GM23338 (cell line): Measurements from ENCODE around the gene LCE5A. TPM values are rescaled to one million over a fixed set of nuclear protein-coding genes. Genes with fewer than 3 reads are reported as not detected.

Experiments
- ATAC-seq: fragments of 200-7000 bp; cut with Tn5 transposase; 3 replicates; pipeline ENCODE4 v1.9.1; 2020
- DNase-seq: peaks from one replicate; pipeline ENCODE4 v3.0.0-alpha.2; 2015; ENCODE audit warnings: low spot score
- H2AFZ ChIP-seq: fragments of 200-600 bp; sonication (generic); 2 replicates; pipeline ENCODE4 v1.8.0; 2016; ENCODE audit warnings: antibody characterized with exemption, mild to moderate bottlenecking, moderate library complexity
- H3F3A ChIP-seq: fragments of 200-600 bp; sonication (generic); replicated peaks from 2 replicates; pipeline ENCODE4 v1.8.0; 2017; ENCODE audit warnings: antibody characterized with exemption, mixed run types, low read depth
- H3K27ac ChIP-seq: fragments of 200-600 bp; sonication (generic); 2 replicates; pipeline ENCODE4 v1.6.1; 2016; ENCODE audit warnings: low read depth
- H3K27me3 ChIP-seq: fragments of 200-600 bp; sonication (generic); 2 replicates; pipeline ENCODE4 v1.8.0; 2016; ENCODE audit warnings: mild to moderate bottlenecking, mixed run types, moderate library complexity; ENCODE audit not compliant: insufficient read depth
- H3K36me3 ChIP-seq: fragments of 200-600 bp; sonication (generic); 2 replicates; pipeline ENCODE4 v1.8.0; 2016; ENCODE audit warnings: mild to moderate bottlenecking; ENCODE audit not compliant: insufficient read depth
- H3K4me1 ChIP-seq: fragments of 200-600 bp; sonication (generic); 2 replicates; pipeline ENCODE4 v1.8.0; 2016; ENCODE audit warnings: mild to moderate bottlenecking, moderate library complexity; ENCODE audit not compliant: insufficient read depth
- H3K4me2 ChIP-seq: fragments of 200-600 bp; sonication (generic); 2 replicates; pipeline ENCODE4 v1.7.1; 2017; ENCODE audit warnings: mixed run types
- H3K4me3 ChIP-seq: fragments of 200-600 bp; sonication (generic); 2 replicates; pipeline ENCODE4 v1.6.1; 2016; ENCODE audit warnings: mixed run types
- H3K79me2 ChIP-seq: fragments of 200-600 bp; sonication (generic); replicated peaks from 2 replicates; pipeline ENCODE4 v1.8.0; 2017; ENCODE audit warnings: mild to moderate bottlenecking; ENCODE audit not compliant: insufficient read depth
- H3K9me2 ChIP-seq: fragments of 200-600 bp; sonication (generic); 2 replicates; pipeline ENCODE4 v1.8.0; 2017; ENCODE audit not compliant: insufficient read depth
- H4K20me1 ChIP-seq: fragments of 200-600 bp; sonication (generic); replicated peaks from 2 replicates; pipeline ENCODE4 v1.8.0; 2017; ENCODE audit warnings: mild to moderate bottlenecking; ENCODE audit not compliant: insufficient read depth
- H3K27ac Mint-ChIP-seq: 2 replicates; pipeline ENCODE4 v1.8.0; 2020; ENCODE audit warnings: inconsistent platforms, mild to moderate bottlenecking, moderate library complexity, mixed read lengths
- H3K27me3 Mint-ChIP-seq: 3 replicates; pipeline ENCODE4 v1.8.0; 2022; ENCODE audit warnings: low read depth, mild to moderate bottlenecking, moderate library complexity, mixed read lengths, inconsistent platforms; ENCODE audit not compliant: insufficient read depth, poor library complexity
- H3K36me3 Mint-ChIP-seq: 3 replicates; pipeline ENCODE4 v1.8.0; 2021; ENCODE audit warnings: low read depth, mild to moderate bottlenecking, inconsistent platforms, moderate library complexity, mixed read lengths
- H3K4me1 Mint-ChIP-seq: 3 replicates; pipeline ENCODE4 v1.8.0; 2020; ENCODE audit warnings: mild to moderate bottlenecking, inconsistent platforms, mixed read lengths
- H3K4me3 Mint-ChIP-seq: 3 replicates; pipeline ENCODE4 v1.8.0; 2021; ENCODE audit warnings: moderate library complexity, mild to moderate bottlenecking, inconsistent platforms, mixed read lengths
- H3K9me3 Mint-ChIP-seq: 3 replicates; pipeline ENCODE4 v1.8.0; 2020; ENCODE audit warnings: moderate library complexity, mild to moderate bottlenecking, inconsistent platforms, mixed read lengths
- EZH2phosphoT487 ChIP-seq: fragments of 200-600 bp; sonication (generic); IDR thresholded peaks from one replicate; pipeline ENCODE4 v1.8.1; 2018; ENCODE audit warnings: antibody characterized with exemption; ENCODE audit not compliant: unreplicated experiment
- NANOG ChIP-seq: IDR thresholded peaks from 2 replicates; pipeline ENCODE4 v1.6.1; 2016; ENCODE audit warnings: antibody characterized with exemption, borderline replicate concordance
- STAT1 ChIP-seq: IDR thresholded peaks from one replicate; pipeline ENCODE4 v1.6.1; 2016; ENCODE audit warnings: antibody characterized with exemption; ENCODE audit not compliant: unreplicated experiment
- ZNF331 ChIP-seq: fragments of 250-450 bp; sonication (Bioruptor Pico); IDR thresholded peaks from 2 replicates; pipeline ENCODE4 v1.5.0; 2020; ENCODE audit warnings: low read depth, mild to moderate bottlenecking, moderate library complexity
- polyA plus RNA-seq: library from polyadenylated mRNA; unstranded; fragments of >200 nt; fragmentation: Nextera tagmentation; extraction: Ambion mirVana; gene quantifications from 2 replicates; pipeline ENCODE4 v1.2.1, GENCODE V29; 2016
- total RNA-seq: library from RNA; depleted of rRNA; stranded (reverse); fragments of >200 nt; shearing (Covaris generic); gene quantifications from 2 replicates; pipeline ENCODE4 v1.2.3, GENCODE V29; 2014
- TF ChIP-seq, protein P1 (sequence below), 2 experiments: fragments of 200-600 bp in 1 of 2; sonication (generic) in 1 of 2; conservative IDR thresholded peaks; 2 replicates each; pipeline versions ENCODE4 v1.5.1 to v1.6.1; 2016 to 2017; ENCODE audit warnings: antibody characterized with exemption in 2 of 2, low read depth in 2 of 2, mild to moderate bottlenecking in 2 of 2, moderate library complexity in 1 of 2
- TF ChIP-seq, protein P2 (sequence below): IDR thresholded peaks from one replicate; pipeline ENCODE4 v1.6.1; 2018; ENCODE audit warnings: antibody characterized with exemption; ENCODE audit not compliant: unreplicated experiment
- TF ChIP-seq, protein P3 (sequence below): fragments of 250-450 bp; sonication (Bioruptor Pico); IDR thresholded peaks from 2 replicates; pipeline ENCODE4 v1.5.0; 2020; ENCODE audit warnings: mild to moderate bottlenecking, moderate library complexity

Gene LCE5A
- total and polyA plus RNA-seq, 2 experiments from 2014 or later, result not detected

DNA sequence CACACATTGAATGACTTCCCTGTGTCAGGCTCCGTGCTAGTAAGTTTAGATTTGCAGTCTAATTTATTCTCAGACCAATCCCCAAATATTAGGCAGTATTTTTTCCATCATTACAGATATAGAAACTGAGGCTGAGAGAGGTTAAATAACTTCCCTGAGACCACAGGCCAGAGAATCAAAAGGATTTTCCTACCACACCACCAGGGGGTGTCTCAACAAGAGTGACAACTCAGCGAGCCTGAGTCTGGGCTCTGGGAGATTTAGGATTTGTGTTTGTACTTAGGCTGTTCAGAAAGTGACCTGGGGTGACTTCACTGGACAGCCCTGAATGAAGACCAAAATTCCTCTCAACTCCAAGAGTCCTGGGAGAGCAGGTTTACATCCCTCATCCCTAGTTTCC lies 13.3 kb upstream of the LCE5A start:
- Histone ChIP-seq H3K27ac (no peak overlapping the region), H3K27me3 (no peaks in the 10 kb centered on the region), H4K20me1 (no peaks in the 10 kb centered on the region), H3K9me2 (no peaks in the 10 kb centered on the region), H3K4me1 (no peaks in the 10 kb centered on the region), H3F3A (no peaks in the 10 kb centered on the region), H3K4me2 (no peak overlapping the region), H3K36me3 (no peaks in the 10 kb centered on the region), H3K79me2 (no peaks in the 10 kb centered on the region), H2AFZ (no peak overlapping the region), H3K4me3 (no peak overlapping the region)
- no peak overlapping the region for H3K4me3 Mint-ChIP-seq
- ATAC-seq, result peak; percentile 85
- peaks cover 4% of the 10 kb centered on the region for H3K27me3 Mint-ChIP-seq
- H3K36me3 Mint-ChIP-seq, result no peaks in the 10 kb centered on the region
- TF ChIP-seq, protein P1, sequence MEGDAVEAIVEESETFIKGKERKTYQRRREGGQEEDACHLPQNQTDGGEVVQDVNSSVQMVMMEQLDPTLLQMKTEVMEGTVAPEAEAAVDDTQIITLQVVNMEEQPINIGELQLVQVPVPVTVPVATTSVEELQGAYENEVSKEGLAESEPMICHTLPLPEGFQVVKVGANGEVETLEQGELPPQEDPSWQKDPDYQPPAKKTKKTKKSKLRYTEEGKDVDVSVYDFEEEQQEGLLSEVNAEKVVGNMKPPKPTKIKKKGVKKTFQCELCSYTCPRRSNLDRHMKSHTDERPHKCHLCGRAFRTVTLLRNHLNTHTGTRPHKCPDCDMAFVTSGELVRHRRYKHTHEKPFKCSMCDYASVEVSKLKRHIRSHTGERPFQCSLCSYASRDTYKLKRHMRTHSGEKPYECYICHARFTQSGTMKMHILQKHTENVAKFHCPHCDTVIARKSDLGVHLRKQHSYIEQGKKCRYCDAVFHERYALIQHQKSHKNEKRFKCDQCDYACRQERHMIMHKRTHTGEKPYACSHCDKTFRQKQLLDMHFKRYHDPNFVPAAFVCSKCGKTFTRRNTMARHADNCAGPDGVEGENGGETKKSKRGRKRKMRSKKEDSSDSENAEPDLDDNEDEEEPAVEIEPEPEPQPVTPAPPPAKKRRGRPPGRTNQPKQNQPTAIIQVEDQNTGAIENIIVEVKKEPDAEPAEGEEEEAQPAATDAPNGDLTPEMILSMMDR (conservative IDR thresholded peaks at IDR 0.05; ENCODE audit: low read depth in 2 of 2), result peak; percentile 64 to 68
- no peak for TF ChIP-seq EZH2phosphoT487
- H3K4me1 Mint-ChIP-seq, result no peaks in the 10 kb centered on the region
- DNase-seq, result peak; percentile 79
- H3K9me3 Mint-ChIP-seq, result peaks cover 2% of the 10 kb centered on the region; the same call in 1 of the 3 replicates
- no peak overlapping the region for H3K27ac Mint-ChIP-seq

DNA sequence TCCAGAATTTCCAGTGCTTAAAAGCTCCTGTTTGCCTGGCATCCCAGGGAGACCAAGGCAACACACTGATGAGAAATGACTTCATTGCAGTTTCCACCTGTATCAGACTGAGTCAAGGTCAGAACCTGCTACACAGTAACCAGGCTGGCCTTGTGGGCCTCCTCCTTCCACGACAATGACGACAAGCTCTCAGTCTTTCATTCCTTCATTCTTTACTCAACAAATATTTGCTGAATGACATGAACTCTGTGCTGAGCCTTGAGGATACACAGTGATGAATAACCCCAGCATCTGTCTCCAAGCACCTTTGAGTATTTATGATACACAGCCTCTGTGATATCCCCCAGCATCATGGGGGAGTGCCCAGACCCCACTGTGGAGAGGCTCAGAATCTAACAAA lies 8.9 kb upstream of the LCE5A start:
- no peaks in the 10 kb centered on the region for H3K36me3 Mint-ChIP-seq
- H3K27ac Mint-ChIP-seq, result no peak overlapping the region
- Histone ChIP-seq H4K20me1 (no peaks in the 10 kb centered on the region), H3K27me3 (no peaks in the 10 kb centered on the region), H3K4me1 (no peaks in the 10 kb centered on the region), H2AFZ (no peak overlapping the region), H3K36me3 (no peaks in the 10 kb centered on the region), H3K9me2 (no peaks in the 10 kb centered on the region), H3K4me2 (no peak overlapping the region), H3K79me2 (no peaks in the 10 kb centered on the region), H3K27ac (no peak overlapping the region), H3K4me3 (no peak overlapping the region), H3F3A (no peaks in the 10 kb centered on the region)
- H3K9me3 Mint-ChIP-seq, result no peaks in the 10 kb centered on the region
- H3K4me3 Mint-ChIP-seq, result no peak overlapping the region
- ATAC-seq, result no peak
- no peaks in the 10 kb centered on the region for H3K4me1 Mint-ChIP-seq
- no peaks in the 10 kb centered on the region for H3K27me3 Mint-ChIP-seq
- no peak for TF ChIP-seq NANOG
- TF ChIP-seq, protein P2, sequence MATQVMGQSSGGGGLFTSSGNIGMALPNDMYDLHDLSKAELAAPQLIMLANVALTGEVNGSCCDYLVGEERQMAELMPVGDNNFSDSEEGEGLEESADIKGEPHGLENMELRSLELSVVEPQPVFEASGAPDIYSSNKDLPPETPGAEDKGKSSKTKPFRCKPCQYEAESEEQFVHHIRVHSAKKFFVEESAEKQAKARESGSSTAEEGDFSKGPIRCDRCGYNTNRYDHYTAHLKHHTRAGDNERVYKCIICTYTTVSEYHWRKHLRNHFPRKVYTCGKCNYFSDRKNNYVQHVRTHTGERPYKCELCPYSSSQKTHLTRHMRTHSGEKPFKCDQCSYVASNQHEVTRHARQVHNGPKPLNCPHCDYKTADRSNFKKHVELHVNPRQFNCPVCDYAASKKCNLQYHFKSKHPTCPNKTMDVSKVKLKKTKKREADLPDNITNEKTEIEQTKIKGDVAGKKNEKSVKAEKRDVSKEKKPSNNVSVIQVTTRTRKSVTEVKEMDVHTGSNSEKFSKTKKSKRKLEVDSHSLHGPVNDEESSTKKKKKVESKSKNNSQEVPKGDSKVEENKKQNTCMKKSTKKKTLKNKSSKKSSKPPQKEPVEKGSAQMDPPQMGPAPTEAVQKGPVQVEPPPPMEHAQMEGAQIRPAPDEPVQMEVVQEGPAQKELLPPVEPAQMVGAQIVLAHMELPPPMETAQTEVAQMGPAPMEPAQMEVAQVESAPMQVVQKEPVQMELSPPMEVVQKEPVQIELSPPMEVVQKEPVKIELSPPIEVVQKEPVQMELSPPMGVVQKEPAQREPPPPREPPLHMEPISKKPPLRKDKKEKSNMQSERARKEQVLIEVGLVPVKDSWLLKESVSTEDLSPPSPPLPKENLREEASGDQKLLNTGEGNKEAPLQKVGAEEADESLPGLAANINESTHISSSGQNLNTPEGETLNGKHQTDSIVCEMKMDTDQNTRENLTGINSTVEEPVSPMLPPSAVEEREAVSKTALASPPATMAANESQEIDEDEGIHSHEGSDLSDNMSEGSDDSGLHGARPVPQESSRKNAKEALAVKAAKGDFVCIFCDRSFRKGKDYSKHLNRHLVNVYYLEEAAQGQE, result no peak
- TF ChIP-seq, protein P1 (conservative IDR thresholded peaks at IDR 0.05; ENCODE audit: low read depth in 2 of 2), result no peak
- TF ChIP-seq, protein P3, sequence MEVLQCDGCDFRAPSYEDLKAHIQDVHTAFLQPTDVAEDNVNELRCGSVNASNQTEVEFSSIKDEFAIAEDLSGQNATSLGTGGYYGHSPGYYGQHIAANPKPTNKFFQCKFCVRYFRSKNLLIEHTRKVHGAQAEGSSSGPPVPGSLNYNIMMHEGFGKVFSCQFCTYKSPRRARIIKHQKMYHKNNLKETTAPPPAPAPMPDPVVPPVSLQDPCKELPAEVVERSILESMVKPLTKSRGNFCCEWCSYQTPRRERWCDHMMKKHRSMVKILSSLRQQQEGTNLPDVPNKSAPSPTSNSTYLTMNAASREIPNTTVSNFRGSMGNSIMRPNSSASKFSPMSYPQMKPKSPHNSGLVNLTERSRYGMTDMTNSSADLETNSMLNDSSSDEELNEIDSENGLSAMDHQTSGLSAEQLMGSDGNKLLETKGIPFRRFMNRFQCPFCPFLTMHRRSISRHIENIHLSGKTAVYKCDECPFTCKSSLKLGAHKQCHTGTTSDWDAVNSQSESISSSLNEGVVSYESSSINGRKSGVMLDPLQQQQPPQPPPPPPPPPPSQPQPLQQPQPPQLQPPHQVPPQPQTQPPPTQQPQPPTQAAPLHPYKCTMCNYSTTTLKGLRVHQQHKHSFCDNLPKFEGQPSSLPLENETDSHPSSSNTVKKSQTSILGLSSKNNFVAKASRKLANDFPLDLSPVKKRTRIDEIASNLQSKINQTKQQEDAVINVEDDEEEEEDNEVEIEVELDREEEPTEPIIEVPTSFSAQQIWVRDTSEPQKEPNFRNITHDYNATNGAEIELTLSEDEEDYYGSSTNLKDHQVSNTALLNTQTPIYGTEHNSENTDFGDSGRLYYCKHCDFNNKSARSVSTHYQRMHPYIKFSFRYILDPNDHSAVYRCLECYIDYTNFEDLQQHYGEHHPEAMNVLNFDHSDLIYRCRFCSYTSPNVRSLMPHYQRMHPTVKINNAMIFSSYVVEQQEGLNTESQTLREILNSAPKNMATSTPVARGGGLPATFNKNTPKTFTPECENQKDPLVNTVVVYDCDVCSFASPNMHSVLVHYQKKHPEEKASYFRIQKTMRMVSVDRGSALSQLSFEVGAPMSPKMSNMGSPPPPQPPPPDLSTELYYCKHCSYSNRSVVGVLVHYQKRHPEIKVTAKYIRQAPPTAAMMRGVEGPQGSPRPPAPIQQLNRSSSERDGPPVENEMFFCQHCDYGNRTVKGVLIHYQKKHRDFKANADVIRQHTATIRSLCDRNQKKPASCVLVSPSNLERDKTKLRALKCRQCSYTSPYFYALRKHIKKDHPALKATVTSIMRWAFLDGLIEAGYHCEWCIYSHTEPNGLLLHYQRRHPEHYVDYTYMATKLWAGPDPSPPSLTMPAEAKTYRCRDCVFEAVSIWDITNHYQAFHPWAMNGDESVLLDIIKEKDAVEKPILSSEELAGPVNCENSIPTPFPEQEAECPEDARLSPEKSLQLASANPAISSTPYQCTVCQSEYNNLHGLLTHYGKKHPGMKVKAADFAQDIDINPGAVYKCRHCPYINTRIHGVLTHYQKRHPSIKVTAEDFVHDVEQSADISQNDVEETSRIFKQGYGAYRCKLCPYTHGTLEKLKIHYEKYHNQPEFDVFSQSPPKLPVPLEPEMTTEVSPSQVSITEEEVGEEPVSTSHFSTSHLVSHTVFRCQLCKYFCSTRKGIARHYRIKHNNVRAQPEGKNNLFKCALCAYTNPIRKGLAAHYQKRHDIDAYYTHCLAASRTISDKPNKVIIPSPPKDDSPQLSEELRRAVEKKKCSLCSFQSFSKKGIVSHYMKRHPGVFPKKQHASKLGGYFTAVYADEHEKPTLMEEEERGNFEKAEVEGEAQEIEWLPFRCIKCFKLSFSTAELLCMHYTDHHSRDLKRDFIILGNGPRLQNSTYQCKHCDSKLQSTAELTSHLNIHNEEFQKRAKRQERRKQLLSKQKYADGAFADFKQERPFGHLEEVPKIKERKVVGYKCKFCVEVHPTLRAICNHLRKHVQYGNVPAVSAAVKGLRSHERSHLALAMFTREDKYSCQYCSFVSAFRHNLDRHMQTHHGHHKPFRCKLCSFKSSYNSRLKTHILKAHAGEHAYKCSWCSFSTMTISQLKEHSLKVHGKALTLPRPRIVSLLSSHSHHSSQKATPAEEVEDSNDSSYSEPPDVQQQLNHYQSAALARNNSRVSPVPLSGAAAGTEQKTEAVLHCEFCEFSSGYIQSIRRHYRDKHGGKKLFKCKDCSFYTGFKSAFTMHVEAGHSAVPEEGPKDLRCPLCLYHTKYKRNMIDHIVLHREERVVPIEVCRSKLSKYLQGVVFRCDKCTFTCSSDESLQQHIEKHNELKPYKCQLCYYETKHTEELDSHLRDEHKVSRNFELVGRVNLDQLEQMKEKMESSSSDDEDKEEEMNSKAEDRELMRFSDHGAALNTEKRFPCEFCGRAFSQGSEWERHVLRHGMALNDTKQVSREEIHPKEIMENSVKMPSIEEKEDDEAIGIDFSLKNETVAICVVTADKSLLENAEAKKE (CRISPR knock-in tag), result no peak
- no peak for TF ChIP-seq ZNF331 (CRISPR knock-in tag)
- TF ChIP-seq STAT1, result no peak
- no peak for DNase-seq
